ACHN (cell line): ENCODE results near the gene WDR45.

Experiments
- DNase-seq: peaks from one replicate; pipeline ENCODE4 v3.0.0-alpha.2; 2015
- in situ Hi-C: cut with HindIII; loops from 2 replicates; pipeline ENCODE4 v1.10.0; 2017; ENCODE audit warnings: low sequenced_read_pairs, low pct_ligation_motif_present, low pct_unique_long_range_greater_than_20kb

The WDR45 gene

GRCh38 chrX:49059201-49059600 lies 20.5 kb downstream of the WDR45 start:
- peak; percentile 8 for DNase-seq
- in situ Hi-C loops = no loop called here

DNA sequence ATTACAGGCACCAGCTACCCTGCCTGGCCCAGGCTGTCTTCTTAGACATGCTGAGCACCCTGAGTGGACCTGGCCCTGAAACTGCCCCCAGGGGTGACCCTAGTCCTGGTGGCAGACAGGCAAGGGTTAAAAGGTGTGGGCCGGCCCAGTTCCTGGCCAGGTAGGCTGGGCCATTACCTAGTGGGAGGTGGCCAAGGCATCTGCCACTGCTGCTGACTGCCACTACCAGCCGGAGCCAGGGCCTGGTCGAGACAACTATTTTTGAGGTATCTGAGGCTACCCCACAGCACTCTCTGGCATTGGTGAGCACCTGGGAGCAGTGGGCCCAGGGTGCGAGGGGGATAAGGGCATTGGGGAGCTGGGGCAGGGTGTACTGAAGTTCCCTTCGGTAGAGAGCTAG lies 20.9 kb downstream of the WDR45 start, which contains the start of gene CCDC120:
CCDC120 (plus strand) TSS at position 206 of the 400 bp plus-strand sequence. CDS start 3,043 bp downstream, outside the sequence.
- DNase-seq = no peak
- in situ Hi-C loops = no loop called here

DNA sequence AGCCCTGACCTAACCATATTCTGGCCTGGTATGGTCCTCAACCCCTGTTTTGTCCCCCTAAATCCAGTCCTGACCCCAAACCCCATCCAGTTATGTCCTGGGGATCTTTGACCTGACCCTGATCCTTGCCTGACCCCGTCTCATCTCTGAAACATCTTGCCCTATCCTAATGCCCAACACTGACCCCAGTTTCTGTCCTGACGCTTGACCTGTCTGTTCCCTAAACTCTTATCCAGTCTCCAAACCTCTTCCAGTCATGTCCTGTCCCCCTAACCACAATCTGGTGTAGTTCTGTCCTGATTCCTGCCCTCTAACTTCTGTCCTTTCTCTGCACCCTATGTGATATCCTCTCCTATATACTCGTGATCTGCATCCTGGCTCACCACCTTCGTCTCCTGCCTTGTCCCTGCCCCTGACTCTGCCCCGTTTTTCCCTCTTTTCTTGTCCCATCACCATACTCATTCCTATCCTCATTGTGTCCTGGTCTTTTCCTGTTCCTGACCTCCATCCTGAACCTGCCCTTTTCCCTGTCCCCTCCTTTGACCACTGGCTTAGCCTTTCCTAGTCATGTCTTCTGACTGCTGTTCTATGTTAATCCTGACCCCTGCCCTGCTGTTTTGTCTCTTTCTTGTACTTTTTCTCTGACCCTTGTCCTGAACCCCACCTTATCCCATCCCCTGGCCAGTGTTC lies 25.5 kb downstream of the WDR45 start:
- in situ Hi-C loops = no loop called here
- DNase-seq = no peak

GRCh38 chrX:49053223-49054072 lies 26.2 kb downstream of the WDR45 start:
- in situ Hi-C loops = no loop called here
- peak; percentile 58 for DNase-seq

GRCh38 chrX:49043987-49044281 lies 35.8 kb downstream of the WDR45 start:
- no peak for DNase-seq
- in situ Hi-C loops = no loop called here

DNA sequence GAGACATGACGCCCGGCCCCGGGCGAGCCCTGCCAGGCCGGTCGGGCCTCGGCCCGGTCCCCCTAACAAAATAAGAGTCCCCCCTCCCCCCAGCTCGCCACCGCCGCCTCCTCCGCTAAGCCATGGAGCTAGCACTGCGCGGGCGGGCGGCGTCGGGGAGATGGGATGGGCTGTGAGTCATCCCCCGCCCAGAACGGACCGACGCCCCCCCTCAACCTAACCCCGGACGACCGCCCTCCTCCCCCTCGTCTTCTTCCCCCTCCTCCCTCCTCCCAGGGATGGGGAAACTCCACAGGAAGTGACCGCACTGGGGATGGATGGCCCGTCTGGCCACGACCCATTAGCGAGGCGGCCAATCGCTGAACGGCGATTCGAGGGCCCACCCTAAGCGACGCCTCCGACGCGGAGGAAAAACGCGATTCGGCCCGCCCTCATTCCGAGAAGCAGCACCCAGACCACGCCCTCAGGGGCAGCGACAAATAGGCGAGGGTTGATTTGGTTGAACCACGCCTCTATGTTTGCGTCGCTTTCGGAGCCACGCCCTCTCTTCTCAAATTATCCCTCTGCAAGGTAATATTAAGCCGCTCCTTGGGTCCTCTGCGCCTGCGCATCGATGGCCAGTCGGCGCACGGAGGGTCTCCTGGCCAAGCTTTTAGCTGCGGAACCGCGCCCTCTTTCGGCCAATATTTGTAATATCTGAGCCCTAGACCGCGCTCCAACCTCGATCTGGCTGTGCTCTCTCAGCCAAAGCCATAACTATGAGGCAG lies 36.3 kb downstream of the WDR45 start, which contains the start of gene TFE3:
TFE3 (minus strand) TSS at position 138 of the 767 bp plus-strand sequence; CDS start at position 7, 131 bp downstream.
- in situ Hi-C loops = no loop called here
- DNase-seq = peak; percentile 93

DNA sequence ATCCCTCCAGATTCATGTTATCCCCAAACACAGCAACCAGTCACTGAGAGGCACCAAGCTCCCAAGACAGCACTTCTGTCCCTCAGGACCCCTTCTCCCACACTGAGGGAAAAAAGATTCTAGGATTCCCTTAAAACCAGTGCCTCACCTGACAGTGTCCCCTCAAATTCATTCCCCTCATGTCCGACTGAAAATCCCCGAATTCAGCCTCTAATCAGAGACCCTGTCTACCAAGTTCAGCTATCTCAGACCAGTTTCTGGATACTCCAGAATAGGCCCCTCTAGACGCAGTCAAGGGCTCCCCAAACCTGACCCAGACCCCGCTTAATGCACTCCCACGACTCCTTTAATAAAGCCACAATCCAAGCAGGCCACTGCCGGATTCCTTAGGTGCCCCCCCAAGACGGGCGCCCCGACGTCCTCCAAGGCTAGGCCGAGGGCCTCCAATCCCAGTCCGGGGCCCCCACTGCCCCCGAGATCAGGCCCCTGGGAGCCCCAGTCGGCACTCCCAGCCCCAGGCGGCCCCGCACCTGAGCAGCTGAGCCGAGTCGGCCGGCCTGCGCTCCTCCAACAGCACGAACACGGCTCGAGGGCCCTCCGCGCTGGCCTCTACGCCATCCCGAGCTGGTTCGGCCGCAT lies 37.0 kb downstream of the WDR45 start:
- peak; percentile 8 for DNase-seq
- in situ Hi-C loops = no loop called here

- peak; percentile 65 for DNase-seq
- in situ Hi-C loops = no loop called here
These were observed 37.7 kb downstream of the WDR45 start for GRCh38 chrX:49041744-49042580.

- in situ Hi-C loops = no loop called here
- DNase-seq = peak; percentile 7
These were observed 39.2 kb downstream of the WDR45 start for GRCh38 chrX:49040376-49040955.

DNA sequence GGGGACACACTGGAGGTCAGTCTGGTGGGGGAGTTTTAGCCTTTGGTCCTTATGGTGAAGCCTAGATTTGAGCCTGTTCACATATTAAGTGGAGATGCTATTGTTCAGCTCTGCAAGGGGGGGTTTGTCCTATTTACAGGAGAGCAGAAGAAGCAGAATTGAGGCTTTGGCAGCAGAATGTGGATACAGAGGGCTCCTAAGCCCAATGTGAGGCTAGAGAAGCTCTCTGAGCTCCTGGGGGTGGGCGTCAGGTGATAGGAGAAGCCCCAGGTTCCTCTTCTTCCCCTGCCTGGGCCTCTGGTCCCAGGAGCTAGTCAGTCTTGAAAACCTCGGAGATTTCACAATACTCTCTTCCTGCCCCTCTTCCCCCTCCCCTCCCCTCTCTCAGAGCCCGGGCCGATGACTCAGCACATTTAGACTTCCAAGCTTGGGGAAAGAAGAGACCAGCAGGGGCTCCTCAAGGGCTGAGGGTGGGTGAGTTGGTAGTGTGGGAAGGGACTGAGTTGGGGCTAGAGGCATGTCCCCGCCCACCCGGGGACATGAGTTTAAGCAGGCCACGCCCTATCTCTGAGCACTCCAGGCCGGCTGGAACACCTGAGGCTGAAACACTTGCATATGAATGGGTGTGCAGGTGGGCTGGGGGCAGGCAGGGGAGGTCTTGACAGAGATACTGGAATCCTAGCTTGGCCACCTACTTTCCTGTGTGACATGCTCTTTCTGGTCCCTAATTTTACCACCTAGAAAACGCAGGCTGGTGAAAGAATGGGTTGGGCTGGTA lies 39.9 kb downstream of the WDR45 start:
- in situ Hi-C loops = no loop called here
- DNase-seq = peak; percentile 90

DNA sequence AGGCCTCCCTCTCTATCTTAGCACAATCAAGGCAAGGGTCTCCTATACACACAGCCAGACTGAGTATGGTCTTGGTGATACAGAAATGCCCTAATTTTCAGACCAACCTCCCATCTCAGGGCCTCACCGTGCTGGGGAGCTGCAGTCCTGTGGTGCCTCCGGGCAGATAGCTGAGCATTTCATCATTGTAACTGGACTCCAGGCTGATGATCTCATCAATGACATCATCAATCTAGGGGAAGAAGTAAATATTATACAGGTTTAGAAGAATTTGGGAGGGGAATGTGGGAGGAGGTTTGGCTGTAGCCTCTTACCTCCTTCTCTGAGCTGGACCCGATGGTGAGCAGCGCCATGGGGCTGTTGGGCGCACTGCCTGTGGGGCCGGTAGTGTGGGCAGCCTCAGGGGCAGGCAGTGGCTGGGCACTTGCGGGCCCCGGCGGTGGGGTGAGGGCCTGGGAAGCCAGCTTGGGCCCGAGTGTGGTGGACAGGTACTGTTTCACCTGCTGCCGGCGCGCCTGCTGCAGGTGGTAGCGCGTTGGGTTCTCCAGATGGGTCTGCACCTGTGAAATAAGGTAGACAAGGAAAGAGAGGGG lies 41.7 kb downstream of the WDR45 start:
- no peak for DNase-seq
- in situ Hi-C loops = no loop called here

GRCh38 chrX:49030283-49030682 lies 49.4 kb downstream of the WDR45 start:
- in situ Hi-C loops = no loop called here
- DNase-seq = no peak

DNA sequence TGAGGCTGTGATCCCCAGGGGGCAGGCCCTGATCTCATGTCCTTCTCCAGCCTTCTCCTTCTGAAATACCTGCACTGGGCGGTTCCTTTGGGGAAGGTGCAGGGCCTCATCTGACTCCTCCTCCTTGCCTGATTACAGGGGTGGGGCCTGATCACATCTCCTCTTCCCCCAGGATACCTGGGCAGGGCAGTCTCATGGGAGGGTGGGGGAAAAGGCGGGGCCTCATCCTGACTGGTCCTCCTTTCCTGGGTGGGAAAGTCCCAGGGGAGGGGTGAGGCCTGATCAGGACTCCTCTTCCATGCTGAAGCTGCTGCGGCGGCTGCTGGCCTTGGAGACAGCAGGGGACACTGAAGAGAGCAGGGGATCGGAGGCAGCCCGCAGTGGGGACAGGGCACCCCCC lies 49.8 kb downstream of the WDR45 start:
- no peak for DNase-seq
- in situ Hi-C loops = no loop called here
